HL-60 (cell line): ENCODE results near the gene TTC28.
"Not testable (repeated sequence)": the region's sequence is repeated elsewhere in the genome, so short reads cannot be mapped to it uniquely, and the experiment has no call there.

Experiments
- POLR2AphosphoS5 ChIP-seq: IDR thresholded peaks from 2 replicates; pipeline ENCODE4 v1.6.1; 2012; ENCODE audit warnings: low read depth
- SPI1 ChIP-seq: IDR thresholded peaks from 2 replicates; pipeline ENCODE4 v1.6.1; 2012; ENCODE audit warnings: low read depth, mild to moderate bottlenecking, borderline replicate concordance
- TF ChIP-seq, protein P1 (sequence below): IDR thresholded peaks from one replicate; pipeline ENCODE4 v1.5.1; 2011; ENCODE audit warnings: low read length, control low read depth, inconsistent platforms; ENCODE audit not compliant: insufficient read depth

DNA sequence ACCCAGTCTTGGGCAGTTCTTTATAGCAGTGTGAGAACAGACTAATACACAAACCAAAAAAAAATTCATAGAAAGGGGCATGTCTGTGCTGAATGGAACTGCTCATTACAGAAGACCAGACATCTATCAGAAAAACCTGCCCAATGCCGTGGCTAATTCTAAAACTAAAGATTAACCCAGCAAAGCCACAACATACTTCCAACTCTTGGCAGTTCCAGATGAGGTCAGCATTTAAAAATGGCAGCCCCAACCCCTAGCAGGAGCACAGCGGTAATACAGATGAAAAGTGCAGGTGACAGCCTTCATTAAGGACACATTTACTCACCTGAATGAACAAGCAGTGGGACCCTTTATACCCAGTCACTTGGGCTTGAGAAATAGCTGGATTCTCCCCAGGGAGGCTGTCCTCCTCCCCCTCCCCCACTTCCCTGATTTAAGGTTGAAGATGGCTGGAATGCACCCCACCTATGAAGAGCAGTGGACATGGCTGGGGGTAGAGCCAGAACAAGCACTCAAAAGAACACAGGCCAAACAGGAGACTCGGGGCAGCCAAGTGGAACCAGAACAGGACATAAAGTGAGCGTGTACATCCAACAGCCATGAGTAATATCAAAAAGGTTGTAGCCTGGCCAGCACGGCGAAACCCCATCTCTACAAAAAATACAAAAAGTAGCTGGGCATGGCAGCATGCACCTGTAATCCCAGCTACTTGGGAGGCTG is 13.6 kb upstream of the TTC28 start:
- TF ChIP-seq, protein P1, sequence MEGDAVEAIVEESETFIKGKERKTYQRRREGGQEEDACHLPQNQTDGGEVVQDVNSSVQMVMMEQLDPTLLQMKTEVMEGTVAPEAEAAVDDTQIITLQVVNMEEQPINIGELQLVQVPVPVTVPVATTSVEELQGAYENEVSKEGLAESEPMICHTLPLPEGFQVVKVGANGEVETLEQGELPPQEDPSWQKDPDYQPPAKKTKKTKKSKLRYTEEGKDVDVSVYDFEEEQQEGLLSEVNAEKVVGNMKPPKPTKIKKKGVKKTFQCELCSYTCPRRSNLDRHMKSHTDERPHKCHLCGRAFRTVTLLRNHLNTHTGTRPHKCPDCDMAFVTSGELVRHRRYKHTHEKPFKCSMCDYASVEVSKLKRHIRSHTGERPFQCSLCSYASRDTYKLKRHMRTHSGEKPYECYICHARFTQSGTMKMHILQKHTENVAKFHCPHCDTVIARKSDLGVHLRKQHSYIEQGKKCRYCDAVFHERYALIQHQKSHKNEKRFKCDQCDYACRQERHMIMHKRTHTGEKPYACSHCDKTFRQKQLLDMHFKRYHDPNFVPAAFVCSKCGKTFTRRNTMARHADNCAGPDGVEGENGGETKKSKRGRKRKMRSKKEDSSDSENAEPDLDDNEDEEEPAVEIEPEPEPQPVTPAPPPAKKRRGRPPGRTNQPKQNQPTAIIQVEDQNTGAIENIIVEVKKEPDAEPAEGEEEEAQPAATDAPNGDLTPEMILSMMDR: not testable (repeated sequence)
- TF ChIP-seq SPI1, POLR2AphosphoS5: not testable (repeated sequence)
